Endothelial cell of umbilical vein (primary cell): Measurements from ENCODE around the gene ATXN10.

ENCODE experiments used
- CTCF ChIP-seq, 2 donors: IDR thresholded peaks; 1 replicate in 1 of 2; 2 replicates in 1 of 2; pipeline ENCODE4 v1.5.1; 2011; ENCODE audit warnings: low read length in 2 of 2, mild to moderate bottlenecking in 2 of 2, moderate library complexity in 2 of 2, control low read depth in 1 of 2, inconsistent platforms in 1 of 2, low read depth in 1 of 2; ENCODE audit not compliant: insufficient read depth in 1 of 2; ENCODE audit errors: extremely low read depth in 1 of 2
- EZH2 ChIP-seq: IDR thresholded peaks from 2 replicates; pipeline ENCODE4 v1.6.1; 2012; ENCODE audit warnings: borderline replicate concordance, low read depth, mild to moderate bottlenecking, moderate library complexity, low read length, inconsistent platforms; ENCODE audit not compliant: severe bottlenecking
- FOS ChIP-seq: IDR thresholded peaks from 2 replicates; pipeline ENCODE4 v1.6.1; 2011; ENCODE audit warnings: mild to moderate bottlenecking, low read length, moderate library complexity, borderline replicate concordance; ENCODE audit not compliant: insufficient read depth
- MAX ChIP-seq: IDR thresholded peaks from 2 replicates; pipeline ENCODE4 v1.6.1; 2011; ENCODE audit not compliant: insufficient read depth, insufficient read length

DNA sequence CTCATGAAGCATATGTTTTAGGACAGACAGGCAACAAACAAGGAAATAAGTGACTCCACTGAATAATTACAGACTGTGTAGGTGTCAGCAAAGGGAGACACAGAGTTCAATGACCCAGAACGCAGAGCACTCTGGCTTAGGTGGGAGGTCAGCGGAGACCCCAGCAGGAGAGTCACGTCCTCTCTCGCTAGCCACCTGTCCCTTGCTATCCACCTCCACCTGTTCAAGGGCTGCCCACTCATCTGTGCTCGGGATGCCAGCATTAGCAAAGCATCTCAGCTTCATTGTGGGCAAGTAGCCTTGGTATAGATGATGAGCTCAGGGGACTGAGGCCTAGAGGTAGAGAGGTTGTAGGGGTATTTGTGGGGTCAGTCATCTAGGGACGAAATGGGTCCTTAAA, 21.8 kb upstream of the ATXN10 start:
- TF ChIP-seq FOS (no peak), CTCF (IDR thresholded peaks at IDR 0.05; ENCODE audit: extremely low read depth in 1 of 2, insufficient read depth in 1 of 2, low read depth in 1 of 2, low read length in 2 of 2) (no peak), EZH2 (no peak), MAX (no peak)
